Measurements from ENCODE around the gene SLC26A9.

DNA sequence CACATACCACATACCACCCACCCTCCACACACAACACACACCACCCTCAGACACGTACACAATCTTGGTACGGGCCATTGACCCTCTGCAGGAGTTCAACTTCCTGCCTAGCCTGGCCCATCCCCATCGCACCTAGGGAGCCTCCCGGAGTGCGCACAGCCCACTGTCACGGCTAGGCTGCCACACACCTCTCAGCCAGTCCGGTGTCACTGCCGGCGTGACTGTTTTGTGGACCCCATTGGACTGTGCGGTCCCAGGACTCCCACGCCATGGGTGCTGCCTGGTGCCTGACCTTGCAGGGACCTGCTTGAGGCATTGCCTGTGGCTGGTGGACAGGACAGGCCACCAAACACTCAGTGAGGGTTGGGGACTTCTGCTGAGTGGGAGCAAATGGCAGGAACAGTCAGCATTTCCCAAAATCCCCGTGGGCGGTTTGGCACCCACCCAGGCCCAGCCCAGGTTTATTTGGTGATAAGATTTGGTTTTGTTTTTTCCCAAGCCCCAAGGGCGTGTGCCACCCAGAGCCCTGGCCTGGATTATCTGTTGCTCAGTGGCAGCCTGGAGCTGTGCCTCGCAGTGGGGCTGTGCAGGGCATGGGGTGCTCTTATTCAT is 32.2 kb upstream of the SLC26A9 start:
- TF ChIP-seq POLR2AphosphoS5 (IDR thresholded peaks at IDR 0.05; ENCODE audit: insufficient read depth, low read depth, low read length): no peak
- TF ChIP-seq, protein P1, sequence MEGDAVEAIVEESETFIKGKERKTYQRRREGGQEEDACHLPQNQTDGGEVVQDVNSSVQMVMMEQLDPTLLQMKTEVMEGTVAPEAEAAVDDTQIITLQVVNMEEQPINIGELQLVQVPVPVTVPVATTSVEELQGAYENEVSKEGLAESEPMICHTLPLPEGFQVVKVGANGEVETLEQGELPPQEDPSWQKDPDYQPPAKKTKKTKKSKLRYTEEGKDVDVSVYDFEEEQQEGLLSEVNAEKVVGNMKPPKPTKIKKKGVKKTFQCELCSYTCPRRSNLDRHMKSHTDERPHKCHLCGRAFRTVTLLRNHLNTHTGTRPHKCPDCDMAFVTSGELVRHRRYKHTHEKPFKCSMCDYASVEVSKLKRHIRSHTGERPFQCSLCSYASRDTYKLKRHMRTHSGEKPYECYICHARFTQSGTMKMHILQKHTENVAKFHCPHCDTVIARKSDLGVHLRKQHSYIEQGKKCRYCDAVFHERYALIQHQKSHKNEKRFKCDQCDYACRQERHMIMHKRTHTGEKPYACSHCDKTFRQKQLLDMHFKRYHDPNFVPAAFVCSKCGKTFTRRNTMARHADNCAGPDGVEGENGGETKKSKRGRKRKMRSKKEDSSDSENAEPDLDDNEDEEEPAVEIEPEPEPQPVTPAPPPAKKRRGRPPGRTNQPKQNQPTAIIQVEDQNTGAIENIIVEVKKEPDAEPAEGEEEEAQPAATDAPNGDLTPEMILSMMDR (IDR thresholded peaks at IDR 0.05; ENCODE audit: extremely low read depth in 1 of 2, insufficient read depth in 1 of 2, low read depth in 1 of 2, low read length in 2 of 2): no peak
- no peak for TF ChIP-seq POLR2A (IDR thresholded peaks at IDR 0.05; ENCODE audit: low read depth, low read length)
- no peak for TF ChIP-seq EZH2 (IDR thresholded peaks at IDR 0.05; ENCODE audit: borderline replicate concordance, low read depth, low read length, severe bottlenecking)
- TF ChIP-seq, protein P2, sequence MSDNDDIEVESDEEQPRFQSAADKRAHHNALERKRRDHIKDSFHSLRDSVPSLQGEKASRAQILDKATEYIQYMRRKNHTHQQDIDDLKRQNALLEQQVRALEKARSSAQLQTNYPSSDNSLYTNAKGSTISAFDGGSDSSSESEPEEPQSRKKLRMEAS (IDR thresholded peaks at IDR 0.05; ENCODE audit: insufficient read depth, insufficient read length): no peak
- no peak for TF ChIP-seq GATA2 (IDR thresholded peaks at IDR 0.05; ENCODE audit: insufficient read depth, insufficient read length, low read depth, low read length)
